GM03348 (cell line): ENCODE data around the gene ABHD12.

ENCODE experiments used
- DNase-seq: peaks from one replicate; pipeline ENCODE4 v3.0.0; 2012; ENCODE audit warnings: low spot score

ABHD12 gene

DNA sequence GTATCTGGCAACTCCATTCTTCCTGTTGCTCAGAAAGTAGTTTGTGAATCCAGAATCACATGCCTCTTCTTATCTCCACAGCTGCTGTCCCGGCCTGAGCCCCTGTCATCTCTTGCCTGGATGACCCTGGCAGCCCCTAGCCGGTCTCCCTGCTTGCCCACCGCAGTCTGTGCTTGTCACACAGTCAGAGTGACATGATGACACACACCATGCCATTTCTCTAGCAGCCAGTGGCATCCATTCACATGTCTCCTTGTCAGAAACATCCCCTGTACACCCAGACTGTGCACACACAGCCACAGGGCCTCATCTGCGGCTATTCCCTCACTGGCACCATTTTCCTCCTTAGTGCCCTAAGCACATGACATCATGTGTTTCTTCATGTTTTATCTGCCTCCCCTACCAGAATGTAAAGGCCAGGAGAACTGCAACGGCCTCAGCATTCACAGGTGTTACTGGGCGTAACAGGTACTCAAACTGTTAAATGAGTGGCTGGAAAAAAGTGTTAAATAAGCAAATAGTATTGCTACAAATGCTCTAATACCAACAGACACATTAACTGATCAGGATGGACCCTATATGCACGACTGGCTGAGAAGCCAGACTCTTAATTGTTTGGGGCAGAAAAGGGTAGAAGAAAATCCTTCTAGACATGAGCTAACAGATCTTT, 9.6 kb downstream of the ABHD12 start:
- no peak for DNase-seq

DNA sequence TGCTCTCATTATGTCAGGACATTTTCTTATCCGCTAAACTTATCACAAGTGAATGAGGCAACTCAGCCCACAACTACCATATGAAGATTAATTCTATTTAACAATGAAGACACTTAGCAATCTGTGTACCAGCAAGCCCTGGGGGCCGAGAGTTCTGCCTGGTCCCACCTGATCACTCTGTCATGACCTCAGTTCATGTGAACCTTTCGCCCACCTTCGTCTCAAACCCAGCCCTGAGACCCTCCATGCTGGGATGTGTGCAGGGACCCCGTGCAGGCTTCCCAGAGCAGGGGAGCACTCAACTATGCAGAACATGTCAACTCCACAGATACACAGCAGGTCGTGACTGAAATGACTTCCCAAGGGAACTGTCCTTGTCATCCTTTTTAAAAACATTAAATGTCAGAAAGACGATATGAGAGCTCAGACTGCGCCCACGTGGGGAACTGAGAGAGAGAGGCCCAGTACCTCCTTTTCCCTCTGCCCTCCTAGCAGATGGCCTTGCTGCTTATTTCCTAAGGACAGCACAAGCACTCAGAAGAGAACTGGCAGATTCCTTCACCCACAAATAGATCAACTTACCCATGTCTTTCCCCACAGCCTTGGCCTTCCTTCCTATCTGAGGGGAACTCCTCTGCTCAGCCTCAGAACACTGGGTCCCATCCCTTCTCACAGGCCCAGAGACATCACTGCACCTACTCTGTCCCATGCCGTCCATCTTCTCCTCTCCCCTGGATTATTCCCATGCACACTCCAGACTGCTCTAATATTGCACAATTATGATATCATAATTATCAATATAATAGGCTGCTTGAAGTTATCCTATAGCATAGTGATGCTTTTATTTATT, 11.5 kb downstream of the ABHD12 start:
- DNase-seq, result no peak

DNA sequence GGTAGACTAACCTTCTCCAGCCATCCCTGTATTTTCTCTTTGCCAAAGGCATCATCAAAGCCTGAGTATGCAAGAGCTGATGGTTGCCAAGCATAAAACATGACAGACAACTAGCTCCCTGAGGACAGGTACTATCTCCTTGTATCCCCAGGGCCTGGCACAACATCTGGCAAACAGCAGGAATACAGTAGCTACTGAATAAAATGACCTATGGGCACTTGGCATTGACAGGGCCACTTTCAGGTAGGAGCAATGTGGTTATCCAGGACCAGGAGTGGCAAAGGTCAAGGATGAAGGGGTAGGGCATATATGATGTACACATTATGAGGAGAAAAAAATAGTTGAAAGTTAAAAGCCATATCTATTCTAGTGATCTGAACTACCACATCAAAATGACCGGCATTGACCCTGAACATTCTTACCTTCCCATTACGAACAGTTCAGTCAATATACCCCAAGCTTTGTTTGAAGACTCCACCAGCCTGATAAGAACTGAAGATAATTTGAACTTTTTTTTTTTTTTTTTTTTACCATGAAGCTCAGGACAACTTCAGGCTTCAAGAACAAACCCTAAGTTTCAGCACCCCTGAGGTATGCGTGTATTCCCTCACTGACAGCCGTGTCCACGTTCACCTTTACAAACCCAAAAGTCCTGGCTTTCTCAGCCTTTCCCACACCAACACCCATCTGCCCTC, 12.3 kb downstream of the ABHD12 start:
- no peak for DNase-seq

DNA sequence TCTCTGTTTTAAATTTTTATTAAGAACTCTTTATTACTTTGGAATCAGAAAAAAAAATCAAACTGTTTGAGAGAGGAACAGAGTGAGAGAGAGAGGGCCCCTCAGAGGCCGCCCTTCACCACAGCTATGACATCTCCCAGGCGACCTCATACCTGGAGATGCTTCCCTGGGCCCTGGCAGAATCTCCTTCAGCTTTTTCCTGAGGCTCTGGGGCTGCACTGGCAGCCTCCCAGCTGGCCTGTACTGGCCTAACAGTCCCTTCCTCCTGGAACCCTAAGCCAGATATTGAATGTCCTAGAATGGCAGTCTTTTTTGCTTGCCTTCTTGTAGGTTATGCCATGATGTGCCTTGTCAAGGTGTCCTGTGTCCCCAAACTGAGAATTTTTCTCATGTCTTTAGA, 13.7 kb downstream of the ABHD12 start:
- no peak for DNase-seq

DNA sequence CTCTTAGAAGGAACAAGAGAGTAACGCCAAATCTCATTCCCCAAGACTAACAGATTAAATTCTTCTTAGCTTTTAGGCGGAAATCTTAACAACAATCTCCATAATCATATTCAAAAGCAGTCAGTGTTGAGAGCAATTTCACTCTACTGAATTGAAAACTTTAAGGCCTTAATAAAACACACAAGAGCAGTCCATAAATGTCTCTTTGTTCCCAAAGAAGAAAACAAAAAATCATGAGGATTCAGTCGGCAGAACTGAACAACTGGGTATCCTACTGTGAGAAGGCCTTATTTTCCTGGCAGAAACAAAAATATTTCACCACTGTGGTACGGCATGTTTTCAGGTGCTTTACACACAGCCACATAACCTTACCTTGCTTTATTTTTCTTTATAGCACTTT, 14.4 kb downstream of the ABHD12 start:
- DNase-seq, result no peak

DNA sequence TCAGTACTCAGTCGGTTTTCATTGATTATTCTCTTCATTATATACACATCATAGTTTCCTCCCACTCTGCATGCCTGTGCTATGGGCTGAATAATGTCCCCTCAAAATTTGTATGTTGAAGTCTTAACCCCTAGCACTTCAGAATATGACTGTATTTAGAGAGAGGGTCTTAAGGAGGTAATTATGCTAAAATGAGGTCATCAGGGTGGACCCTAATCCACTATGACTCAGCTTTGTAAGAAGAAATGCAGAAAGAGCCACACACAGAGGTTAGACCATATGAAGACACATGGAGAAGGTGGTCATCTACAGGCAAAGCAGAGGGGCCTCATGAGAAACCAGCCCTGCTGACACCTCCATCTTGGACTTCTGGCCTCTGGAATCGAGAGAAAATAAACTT, 15.8 kb downstream of the ABHD12 start:
- DNase-seq, result no peak

DNA sequence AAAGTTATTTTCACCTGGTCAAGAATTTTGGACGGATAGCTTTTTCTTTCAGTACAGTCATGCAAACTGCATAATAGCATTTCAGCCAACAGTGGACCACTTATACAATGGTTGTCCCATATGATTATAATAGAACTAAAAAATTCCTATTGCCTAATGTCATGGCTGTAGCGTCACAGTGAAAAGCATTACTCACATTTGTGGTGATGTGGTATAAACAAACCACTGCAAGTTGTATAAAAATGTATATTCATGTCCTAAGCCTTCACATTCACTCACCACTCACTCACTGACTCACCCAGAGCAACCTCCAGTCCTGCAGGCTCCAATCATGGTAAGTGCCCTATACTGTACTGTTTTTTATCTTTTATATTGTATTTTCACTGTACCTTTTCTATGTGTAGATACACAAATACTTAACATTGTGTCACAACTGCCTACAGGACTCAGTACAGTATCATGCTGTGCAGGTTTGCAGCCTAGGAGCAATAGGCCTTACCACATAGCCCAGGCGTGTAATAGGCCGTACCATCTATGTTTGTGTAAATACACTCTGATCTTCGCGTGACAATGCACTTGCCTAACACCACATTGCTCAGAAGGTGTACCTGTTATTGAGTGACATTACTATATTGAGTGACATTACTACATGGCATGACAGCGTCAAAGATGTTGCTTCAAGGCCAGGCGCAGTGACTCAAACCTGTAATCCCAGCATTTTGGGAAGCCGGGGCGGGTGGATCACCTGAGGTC, 17.9 kb downstream of the ABHD12 start:
- DNase-seq, result peak; percentile 29

DNA sequence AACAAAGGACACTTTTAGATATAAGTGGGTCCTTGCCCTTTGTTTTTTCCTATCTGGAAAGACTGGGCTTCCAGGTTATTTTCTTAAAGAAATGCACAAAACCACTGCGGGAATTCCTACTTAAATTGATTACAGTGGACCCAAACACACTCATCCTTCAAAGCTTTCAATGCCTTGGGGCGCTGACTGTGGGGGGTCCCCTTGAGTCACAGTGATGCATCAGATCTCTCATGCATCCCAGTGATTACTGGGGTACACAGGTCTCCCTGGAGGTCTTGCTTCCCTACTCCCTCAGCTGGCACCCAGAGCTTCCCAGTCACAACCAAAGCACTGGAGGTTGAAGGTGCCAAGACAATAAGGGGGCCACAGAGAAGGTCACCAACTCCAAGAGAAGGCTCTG, 20.7 kb downstream of the ABHD12 start:
- DNase-seq, result no peak

DNA sequence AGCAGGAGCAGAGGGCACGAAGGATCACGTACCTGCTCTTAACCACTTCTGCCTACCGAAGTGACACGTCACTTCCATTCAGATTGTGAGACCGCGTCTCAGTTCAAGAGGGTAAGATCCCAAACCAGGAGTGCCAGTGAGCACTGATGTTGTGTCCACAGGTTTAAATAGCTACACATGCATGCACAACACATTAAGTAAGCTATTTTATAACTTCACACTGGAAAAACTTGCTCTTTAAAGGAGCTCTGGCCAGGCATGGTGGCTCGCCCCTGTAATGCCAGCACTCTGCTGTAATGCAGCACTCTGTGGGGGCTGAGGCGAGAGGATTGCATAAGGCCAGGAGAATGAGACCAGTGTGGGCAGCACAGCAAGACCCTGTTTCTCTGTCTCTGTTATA, 21.1 kb downstream of the ABHD12 start:
- no peak for DNase-seq

DNA sequence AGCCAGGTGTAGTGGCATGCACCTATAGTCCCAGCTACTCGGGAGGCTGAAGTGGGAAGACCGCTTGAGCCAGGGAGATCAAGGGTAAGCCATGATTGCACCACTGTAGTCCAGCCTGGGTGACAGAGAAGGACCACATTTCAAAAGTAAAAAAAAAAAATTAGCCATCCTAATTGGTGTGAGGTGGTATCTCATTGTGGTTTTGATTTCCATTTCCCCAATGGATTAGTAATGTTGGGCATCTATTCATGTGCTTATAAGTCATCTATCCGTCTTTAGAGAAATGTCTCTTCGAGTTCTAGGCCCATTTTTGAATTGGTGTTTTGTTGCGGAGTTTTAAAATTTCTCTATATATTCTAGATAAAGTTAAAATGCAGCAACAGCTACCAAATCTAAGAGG, 21.7 kb downstream of the ABHD12 start:
- DNase-seq, result no peak

DNA sequence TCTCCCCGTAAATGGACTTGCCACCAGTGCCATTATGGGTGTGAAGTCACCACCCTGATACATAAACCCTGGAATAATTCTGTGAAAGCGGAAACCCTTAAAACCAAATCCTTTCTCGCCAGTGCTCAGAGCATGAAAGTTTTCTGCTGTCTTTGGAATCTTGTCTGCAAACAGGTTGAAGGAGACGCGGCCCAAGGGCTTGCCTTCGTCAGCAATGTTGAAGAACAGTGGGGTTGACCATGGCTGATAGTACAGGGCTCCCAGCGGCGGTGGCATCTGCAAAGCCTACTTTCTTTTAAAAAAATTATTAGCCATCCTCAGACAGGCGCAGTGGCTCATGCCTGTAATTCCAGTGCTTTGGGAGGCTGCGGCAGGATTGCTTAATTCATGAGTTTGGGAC, 22.1 kb downstream of the ABHD12 start:
- no peak for DNase-seq

DNA sequence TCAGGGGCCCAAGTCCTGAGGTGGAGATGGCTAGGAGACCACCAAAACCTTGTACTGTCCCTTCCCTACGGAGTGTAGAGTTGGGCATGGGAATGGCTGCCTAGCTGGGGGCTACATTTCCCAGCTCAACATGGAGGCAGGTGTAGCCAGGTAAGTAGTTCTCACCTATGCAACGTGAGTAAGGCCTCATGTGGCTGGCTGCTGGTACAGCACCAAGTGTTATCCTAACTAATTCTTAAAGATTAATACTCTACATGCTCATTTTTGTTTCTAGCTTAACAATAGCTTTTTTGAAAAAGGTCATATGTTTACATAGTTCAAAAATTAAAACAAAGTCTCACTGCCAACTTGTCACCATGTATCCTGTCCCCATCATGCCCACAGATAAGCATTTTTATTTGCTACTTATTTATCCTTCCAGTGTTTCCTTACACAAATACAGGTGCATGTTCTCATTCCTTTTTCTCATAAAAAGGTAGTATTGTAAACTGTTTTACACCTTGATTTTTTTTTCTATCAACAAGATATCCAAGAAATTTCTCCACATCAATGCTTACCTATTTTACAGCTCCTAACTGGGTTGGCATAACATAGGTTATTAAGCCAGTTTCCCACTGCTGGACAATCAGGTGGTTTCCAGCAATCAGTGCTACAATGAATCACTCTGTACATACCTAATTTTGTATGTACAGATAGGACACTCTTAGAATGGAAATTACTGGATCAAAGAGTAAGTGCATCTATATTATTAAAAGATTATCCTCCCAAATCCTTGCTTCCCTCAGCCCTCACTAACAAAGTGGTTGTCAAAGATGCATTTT, 25.5 kb downstream of the ABHD12 start:
- DNase-seq, result no peak

DNA sequence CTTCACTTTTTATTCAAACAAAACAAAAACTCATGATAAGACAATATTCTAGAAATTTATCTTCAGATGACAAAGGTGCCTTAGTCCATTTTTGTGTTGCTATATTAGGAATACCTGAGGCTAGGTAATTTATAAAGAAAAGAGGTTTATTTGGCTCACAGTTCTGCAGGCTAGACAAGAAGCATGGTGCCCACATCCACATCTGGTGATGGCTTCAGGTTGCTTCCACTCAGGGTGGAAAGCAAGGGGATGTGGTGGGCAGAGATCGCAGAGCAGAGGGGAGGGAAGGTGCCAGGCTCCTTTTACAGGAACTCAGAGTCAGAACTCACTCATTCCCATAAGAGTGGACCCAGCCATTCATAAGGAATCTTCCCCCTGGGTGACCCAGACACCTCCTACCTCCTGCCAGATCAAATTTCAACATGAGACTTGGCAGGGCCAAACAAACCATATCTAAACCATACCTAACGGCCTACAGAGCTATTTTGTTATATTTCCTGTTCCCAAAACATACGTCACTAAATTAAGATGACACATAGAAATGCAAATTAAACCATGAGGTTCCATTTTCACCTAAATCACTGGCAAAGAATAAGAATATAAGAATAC, 26.4 kb downstream of the ABHD12 start:
- no peak for DNase-seq

DNA sequence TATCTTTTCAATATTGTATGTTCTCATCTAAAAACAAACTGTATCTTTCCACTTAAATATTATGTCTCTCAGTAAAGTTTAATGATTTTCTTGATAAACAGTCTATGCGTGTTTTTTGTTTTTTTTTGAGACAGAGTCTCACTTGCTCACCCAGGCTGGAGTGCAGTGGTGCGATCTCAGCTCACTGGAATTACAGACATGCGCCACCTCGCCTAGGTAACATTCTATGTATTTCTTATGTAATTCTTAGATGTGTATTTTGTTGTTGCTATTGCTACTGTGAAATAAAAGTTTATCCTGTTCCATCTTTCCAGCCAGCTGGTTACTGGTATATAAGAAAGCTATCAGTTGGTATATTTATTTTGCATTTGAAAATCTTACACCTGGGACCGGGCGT, 29.4 kb downstream of the ABHD12 start:
- DNase-seq, result no peak

DNA sequence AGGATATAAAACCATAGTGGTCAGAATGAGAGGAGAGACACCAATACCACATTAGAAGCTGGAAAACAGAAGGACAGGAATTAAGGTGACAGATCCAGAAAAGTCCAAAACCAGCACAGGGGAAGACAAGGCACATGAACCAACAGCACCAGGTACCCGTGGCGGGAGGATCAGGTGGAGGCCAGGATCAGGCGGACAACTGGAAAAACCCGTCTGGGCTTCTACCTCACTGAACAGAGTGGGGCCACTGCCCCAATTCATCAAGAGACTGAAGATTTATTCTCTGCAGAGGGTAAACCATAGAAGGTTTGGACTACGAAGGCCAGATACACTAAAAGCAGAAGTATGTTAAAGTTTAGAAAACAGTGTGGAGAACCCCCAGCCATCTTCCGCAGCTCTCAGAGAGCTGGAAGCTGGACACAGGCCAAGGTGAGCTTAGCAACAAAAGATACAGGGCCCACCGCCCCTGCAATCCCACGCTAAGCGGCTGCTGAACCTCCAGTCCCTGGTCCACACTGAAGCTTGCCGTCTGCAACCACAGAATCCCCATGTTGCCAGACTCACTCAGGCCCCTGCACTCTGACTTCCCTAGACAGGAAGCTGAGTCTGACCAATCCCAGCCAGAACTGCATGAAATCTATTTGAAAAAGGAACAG, 29.9 kb downstream of the ABHD12 start:
- peak; percentile 21 for DNase-seq

DNA sequence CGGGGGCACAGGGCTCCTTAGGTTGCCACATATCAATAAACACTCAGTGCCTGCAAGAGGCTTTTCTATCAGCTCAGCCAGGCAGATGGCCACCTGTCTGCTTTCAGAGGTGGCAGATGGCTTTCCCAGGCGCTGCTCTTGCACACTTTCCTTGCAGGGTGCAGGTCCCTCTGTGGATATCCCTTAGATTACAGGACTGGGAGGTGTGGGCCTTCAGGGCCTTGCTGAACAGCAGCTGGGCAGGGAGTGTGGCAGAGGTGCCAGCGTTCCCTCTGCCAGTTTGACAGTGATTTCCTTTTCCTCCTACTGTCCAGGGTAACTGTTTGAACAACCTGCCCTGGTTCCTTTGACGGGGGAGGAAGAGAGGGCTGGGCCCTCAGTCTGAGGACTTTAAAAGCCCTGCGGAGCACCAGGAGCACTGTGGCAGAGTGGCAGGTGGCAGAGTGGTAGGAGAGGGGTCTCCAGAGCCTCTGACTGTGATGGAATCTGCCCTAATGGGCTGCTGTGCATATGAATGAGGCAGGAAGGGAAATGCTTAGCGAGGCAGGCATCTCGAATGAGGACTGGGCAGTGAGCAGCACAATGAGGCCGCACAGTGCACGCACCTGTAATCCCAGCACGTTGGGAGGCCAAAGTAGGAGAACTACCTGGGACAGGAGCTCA, 34.2 kb downstream of the ABHD12 start:
- no peak for DNase-seq

DNA sequence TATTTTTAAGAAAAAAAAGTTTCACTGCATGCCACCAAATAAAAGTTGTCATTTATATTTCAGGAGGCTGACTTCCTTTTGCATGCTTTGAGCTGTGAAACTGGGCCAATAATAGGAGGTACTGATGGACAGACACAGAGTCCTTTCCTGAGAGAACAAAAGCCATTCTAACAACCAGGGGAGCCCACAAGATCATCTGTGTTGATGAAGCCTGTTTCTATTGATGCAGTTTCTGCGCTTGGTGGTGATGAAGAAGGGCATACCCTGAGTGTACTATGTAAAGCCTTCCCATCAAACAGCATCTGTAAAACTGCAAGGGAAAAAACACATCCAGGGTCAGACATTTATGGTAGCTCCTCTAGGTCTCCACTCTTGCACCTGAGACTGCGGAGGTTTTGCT, 34.8 kb downstream of the ABHD12 start:
- no peak for DNase-seq

DNA sequence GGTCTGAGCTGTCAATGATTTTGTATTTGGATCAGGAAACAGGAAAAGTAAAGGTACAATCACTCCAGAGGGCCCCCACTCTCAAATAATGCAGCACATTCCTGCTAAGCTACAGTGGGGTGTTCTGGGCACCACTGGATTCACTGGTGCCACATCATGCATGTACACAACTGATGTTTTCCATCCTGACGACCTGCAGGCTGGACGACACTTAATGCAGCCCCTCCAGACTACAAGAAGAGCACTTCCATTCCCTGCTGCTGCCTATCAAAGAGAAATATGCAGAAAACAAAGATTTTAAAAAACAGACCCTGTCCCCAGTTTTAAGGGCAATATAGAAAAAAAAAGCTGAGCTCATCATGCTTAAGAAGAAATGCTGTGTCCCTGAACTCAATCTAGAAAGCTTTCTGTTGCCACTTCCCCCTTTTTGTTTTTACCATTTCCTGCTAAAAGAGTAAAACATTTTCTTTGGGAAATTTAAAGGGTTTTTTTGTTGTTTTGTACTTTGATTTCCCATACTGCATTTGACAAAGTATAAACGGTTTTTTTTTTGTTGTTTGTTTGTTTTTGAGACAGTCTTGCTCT, 35.5 kb downstream of the ABHD12 start:
- no peak for DNase-seq
